Right ventricle myocardium inferior (tissue), 1 donor: ENCODE results near the gene NEK1. TPM values are rescaled to one million over a fixed set of nuclear protein-coding genes. Genes with fewer than 3 reads are reported as not detected.
A peak's percentile ranks its signal among the peaks of the same experiment; 100 is the strongest.
"Not testable (repeated sequence)": the region's sequence is repeated elsewhere in the genome, so short reads cannot be mapped to it uniquely, and the experiment has no call there.

ENCODE experiments used
- ATAC-seq: fragments of 200-7000 bp; cut with Tn5 transposase; one replicate; pipeline ENCODE4 v1.9.1; 2020; ENCODE audit warnings: mild to moderate bottlenecking, moderate library complexity
- DNase-seq: peaks from one replicate; pipeline ENCODE4 v3.0.0; 2021; ENCODE audit errors: missing footprints
- intact Hi-C: fragments of 100-400 bp; cut with DNase I; formaldehyde crosslinking; loops from one replicate; pipeline ENCODE4 v1.11.0; 2022
- total RNA-seq: library from RNA; stranded (reverse); fragmentation: NEBNext Ultra II Directional; extraction: Animal tissue kit (Norgen Biotek cat#: 25700); gene quantifications from one replicate; pipeline ENCODE4 v1.2.1, GENCODE V29; 2021
- donor health status: DM: no; HTN: yes; CAD: no; lungs with severe emphysema.

The NEK1 gene
- total RNA-seq, 1 donor from 2014 or later, result 13.8 TPM

DNA sequence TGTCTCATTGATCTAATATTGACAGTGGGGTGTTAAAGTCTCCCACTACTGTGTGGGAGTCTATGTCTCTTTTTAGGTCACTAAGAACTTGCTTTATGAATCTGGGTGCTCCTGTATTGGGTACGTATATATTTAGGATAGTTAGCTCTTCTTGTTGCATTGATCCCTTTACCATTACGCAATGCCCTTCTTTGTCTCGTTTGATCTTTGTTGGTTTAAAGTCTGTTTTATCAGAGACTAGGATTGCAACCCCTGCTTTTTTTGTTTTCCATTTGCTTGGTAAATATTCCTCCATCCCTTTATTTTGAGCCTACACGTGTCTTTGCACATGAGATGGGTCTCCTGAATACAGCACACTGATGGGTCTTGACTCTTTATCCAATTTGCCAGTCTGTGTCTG is 65.8 kb downstream of the NEK1 start:
- intact Hi-C loops, DNase-seq, ATAC-seq: not testable (repeated sequence)

DNA sequence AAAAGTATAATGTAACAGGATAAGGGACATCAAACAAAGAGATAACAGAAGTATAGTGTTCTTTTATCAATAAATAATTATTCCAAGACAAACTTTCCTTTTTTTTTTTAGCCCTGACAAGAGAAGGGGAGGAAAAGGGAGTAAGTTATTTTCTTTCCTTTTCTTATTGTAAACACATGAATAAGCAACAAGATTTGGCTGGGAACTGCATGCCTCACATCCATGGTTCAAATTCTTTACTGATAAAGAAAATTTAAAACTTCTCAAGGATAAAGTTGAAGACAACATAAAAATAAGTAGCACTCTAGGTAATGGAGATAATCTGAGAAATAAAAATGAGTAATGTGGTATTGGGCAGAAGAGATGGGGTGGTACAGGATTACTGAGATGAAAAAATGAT is 71.6 kb downstream of the NEK1 start:
- intact Hi-C loops, result no loop called here
- no peak for ATAC-seq
- no peak for DNase-seq

DNA sequence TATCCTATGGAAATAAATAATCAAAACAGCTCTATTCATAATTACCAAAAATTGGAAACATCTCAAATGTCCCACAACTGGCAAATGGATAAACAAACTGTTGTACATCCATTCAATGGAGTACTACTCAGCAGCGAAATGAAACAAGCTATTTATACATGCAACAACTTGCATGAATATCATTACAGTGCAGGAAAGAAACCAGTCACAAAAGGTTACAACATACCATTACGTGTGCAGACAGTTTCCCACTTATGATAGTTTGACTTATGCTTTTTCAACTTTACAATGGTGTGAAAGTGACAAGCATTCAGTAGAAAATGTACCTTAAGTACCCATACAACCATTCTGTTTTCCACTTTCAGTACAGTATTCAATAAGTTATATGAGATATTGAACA is 82.3 kb downstream of the NEK1 start:
- ATAC-seq (no peak), DNase-seq (no peak)
- intact Hi-C loops, result no loop called here

DNA sequence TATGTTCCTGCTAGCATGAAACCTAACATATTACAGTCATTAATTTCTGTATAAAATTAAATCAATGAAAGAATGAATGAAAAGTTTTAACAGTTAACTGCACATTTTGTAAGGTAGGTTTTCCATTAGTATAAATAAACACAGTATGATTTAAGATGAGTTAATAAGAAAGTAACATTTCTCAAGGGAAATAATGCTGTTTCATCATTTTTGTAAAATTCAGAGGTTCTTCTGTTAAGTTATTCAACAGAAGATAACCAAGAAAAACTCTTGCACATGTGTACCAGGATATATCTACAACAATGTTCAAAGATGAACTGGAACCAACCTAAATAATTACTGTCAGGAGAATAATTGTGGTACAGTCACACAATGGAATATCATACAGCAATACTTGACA is 88.6 kb downstream of the NEK1 start:
- DNase-seq (no peak), ATAC-seq (no peak)
- intact Hi-C loops, result no loop called here

DNA sequence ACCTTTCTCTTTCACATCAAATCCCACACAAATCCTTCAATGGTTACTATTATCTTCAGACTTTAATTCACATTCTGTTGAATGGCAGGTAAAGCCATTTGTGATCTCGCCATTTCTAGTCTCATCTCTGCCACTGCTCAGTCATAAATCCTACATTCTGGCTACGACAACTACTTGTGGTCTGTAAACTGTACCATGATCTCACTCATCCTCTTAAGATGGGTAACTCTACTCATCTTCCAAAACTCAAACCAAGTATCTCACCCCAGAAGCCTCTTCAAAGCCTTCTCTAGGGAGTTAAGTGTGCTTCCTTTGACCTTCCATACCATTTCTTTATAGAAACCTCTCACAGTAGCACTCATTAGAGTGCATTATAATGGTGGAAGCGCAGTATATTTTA is 101.8 kb downstream of the NEK1 start:
- intact Hi-C loops, result no loop called here
- DNase-seq (no peak), ATAC-seq (no peak)

DNA sequence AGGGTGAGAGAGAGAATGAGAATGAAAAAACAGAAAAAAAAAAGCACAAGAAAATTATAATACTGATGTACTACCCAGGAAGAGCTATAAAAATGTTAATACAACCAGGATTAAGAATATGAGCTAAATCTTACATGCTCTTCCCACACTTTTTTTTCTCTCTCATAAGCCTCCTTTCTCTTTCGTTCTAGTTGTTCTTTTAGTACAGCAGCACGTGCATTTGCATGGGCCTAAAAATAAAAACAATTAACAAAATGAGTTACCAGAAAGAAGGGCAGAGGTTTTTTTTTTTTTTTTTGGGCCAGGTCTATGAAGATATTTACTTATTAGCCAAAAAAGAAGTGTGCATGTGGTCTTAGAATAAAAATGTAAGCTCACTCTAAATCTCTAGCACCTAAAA is 105.5 kb downstream of the NEK1 start:
- DNase-seq (no peak), ATAC-seq (no peak)
- intact Hi-C loops, result no loop called here

DNA sequence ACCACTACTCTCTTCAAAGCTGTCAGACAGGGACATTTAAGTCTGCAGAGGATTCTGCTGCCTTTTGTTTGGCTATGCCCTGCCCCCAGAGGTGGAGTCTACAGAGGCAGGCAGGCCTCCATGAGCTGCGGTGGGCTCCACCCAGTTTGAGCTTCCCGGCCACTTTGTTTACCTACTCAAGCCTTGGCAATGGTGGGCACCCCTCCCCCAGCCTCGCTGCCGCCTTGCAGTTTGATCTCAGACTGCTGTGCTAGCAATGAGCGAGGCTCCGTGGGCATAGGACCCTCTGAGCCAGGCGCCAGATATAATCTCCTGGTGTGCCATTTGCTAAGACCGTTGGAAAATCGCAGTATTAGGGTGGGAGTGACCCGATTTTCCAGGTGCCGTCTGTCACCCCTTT is 112.5 kb downstream of the NEK1 start:
- ATAC-seq, intact Hi-C loops, DNase-seq: not testable (repeated sequence)

DNA sequence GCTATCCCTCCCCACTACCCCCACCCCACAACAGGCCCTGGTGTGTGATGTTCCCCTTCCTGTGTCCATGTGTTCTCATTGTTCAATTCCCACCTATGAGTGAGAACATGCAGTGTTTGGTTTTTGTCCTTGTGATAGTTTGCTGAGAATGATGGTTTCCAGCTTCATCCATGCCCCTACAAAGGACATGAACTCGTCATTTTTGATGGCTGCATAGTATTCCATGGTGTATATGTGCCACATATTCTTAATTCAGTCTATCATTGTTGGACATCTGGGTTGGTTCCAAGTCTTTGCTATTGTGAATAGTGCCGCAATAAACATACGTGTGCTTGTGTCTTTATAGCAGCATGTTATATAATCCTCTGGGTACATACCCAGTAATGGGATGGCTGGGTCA is 118.1 kb downstream of the NEK1 start:
- ATAC-seq, DNase-seq, intact Hi-C loops: not testable (repeated sequence)

DNA sequence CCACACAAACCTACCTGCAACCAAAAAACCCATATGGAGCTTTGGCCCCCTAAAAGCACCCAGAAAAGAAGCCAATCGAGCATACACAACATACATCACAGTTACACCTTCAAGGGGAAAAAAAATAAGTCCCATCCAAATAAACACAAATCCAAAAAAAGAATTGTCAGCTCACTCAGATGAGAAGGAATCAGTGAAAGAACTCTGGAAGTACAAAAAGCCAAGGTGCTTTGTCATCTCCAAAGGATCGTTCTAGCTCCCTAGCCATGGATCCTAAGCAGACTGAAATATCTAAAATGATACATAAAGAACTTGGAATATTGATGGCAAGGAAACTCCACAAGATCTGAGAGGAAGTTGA is 119.2 kb downstream of the NEK1 start:
- intact Hi-C loops, result no loop called here

DNA sequence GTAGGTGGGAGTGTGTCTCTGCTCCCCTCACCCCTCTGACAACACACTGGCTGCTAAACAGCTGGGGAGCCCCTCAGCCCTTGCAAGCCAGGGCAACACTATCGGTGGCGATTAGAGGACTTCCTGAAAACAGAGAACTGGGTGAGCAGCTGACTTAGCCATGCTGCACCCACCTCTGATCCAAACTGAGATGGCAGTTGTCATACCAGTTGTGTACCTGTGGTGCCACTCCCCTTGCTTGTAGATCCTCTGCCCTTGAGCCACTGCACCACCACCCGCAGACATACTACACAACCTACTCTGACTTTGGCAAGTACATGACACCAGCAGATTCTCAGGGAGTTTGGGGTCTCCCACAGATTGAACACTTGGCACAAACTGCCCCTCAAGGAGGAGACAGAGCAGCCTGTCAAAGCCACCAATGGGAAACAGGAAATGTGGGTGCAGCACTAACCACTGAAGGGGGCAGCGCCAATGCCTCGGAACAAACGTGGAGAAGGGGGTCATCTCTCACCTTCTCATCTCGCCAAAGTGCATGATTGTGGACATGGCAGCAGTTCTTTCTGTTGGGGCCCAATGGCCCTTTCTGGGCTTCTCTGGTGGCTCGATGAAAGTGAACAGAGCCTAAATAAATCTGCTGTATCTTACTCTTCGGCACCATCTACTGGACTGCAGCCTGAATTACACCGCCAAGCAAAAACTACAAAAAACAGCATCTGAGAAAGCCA is 119.8 kb downstream of the NEK1 start:
- intact Hi-C loops, result no loop called here
- no peak for DNase-seq
- peak; percentile 31 for ATAC-seq

More for the DNA sequence above, 119.2 kb downstream of the NEK1 start:
- no peak for ATAC-seq
- DNase-seq, result no peak

DNA sequence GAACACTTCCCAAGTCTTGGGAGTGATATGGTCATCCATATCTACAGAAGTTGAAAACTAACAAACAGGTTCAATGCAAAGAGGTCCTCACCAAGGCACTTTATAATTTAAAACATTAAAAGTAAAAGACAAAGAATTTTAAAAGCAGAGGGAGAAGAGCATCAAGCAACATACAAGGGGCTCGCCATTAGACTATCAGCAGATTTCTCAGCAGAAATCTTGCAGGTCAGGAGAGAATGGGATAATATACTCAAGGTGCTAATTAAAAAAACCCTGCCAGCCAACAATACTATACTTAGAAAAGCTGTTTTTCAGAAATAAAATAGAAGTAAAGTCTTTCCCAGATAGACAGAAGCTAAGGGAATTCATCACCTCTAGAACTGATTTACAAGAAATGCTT is 121.2 kb downstream of the NEK1 start:
- ATAC-seq (no peak), DNase-seq (no peak)
- intact Hi-C loops, result no loop called here

DNA sequence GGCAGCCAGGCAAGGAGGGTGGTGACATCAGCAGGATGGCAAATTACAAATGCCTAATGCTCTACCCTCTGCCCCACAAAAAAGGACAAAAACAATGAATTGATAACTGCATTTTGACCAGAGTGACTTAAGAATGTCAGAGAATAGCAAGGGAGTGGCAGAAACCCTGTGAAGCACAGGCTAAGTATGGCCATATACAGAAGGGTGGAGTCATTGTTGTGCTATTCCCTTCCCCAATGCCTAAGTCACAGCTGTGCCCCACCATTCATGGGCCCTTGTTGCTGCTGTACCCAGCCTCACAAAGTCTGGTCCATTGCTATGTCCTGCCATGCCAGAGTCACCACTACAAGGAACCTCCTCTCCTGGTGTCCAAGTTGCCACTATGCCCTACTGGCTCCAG is 123.1 kb downstream of the NEK1 start:
- DNase-seq, result no peak
- intact Hi-C loops, result loop anchor here (5.0 to 10.0 kb wide), 2 partner anchors 355 to 492 kb away; no protein-coding TSS in a partner anchor
- ATAC-seq, result no peak

DNA sequence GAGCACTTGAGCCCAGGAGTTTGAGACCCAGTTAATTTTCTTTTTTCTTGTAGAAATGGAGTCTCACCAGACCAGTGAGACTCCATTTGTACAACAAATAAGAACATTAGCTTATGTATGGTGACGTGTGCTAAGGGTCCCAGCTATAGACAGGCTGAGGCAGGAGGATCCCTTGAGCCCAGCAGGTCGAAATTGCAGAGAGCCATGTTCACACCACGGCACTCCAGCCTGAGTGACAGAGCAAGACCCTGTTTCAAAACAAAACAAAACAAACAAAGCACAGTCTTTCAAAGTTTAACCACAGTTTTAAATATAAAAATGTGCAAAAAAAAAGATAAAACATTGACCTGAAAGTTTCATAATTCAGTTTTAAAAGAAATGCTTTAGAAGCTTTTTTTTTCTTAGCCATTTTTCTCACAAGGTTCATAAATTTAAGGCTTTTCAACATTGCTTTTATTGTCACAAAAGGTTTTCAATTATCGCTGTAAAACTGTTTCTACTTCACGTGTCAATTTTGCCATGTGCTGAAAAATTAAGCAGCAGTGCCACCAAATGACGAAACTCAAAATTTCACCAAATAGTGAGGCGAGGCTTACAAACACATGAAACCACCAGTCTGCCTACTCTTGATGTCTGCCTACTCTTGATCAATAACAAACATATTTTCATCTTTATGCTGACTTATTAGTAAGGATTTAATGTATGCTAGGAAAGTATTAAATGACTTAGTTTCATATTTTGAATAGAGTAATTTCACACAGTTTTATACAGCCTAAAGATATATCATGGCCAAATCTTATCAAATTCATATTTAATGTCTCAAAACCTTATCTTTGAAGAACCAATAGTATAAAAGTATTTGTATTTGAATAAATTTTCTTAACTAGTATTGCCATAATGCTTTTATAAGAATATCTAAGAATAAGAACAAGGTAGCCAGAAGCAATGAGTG is 126.3 kb downstream of the NEK1 start:
- intact Hi-C loops, result loop anchor here (1.0 to 10.0 kb wide), 4 partner anchors 351 to 562 kb away; no protein-coding TSS in a partner anchor
- no peak for ATAC-seq
- DNase-seq, result no peak

DNA sequence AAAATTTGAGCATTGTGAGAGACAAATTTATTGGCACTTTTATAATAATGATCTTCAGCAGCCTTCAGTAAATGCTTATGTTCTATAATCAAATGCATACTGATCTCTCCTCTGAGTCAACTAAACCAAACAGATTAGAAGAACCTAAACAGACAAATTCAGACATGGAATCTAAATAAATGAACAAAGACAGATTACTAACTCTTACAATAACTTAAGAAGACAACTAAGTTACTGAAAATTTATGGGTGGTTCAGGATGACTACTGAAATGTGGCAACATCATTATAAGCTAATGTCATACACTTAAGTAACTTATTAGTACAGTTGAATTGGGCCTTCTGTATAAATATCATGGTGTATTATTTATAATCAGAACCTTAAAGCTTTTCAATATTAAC is 127.3 kb downstream of the NEK1 start:
- ATAC-seq, result no peak
- DNase-seq, result no peak
- intact Hi-C loops, result loop anchor here (1.0 to 10.0 kb wide), 3 partner anchors 350 to 561 kb away; no protein-coding TSS in a partner anchor

DNA sequence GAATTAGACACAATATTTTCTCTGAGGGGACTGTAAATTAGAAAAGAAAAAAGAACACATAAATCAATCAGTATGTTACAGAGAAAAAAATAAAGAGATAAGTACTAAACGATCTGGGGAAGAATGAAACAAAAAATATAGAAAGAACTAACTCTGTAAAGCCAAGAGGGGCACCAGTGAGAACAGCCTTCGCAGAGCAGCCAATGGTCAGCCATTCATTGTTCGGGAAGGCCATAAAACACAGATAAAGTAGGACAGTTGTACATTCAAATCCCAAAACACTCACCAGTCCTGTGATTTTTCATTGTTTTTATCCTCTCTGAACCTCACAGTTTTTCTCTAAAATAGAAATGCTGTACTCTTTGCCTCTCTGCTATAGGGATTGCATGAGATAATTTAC is 127.9 kb downstream of the NEK1 start:
- ATAC-seq, result no peak
- intact Hi-C loops, result loop anchor here (10.0 kb wide), 1 partner anchor 350 kb away; no protein-coding TSS in a partner anchor

DNA sequence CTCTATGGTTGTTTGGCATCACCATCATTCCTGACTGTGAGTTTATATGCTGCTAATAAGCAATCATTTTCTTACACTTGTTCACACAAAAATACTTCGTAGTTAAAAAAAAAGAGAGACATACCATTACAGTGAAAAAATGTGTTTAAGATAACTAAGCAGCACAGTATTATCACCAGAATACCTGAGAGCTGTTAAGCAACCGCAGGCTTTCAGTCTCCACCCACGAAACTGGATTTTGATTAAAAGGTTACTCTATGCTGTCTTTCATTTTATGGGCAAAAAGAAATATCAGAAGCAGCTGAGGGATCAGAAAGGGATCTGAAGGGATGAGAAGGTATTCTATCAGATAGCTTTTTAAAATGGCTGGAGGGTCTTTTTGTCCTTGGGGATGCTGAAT is 148.3 kb downstream of the NEK1 start:
- intact Hi-C loops, result no loop called here
- no peak for DNase-seq
- no peak for ATAC-seq

More for the DNA sequence above, 127.9 kb downstream of the NEK1 start:
- DNase-seq, result no peak

DNA sequence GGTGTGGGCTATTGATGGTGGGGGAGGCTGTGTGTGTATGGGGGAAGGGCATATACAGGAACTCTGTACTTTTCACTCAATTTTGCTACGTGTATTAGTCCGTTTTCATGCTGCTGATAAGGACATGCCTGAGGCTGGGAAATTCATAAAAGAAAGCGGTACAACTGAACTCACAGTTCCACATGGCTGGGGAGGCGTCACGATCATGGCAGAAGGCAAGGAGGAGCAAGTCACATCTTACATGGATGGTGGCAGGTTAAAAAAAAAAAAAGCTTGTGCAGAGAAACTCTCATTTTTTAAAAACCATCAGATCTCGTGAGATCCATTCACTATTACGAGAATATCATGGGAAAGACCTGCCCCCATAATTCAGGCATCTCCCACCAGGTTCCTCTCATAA is 152.3 kb downstream of the NEK1 start:
- intact Hi-C loops, result no loop called here
- ATAC-seq (no peak), DNase-seq (no peak)

DNA sequence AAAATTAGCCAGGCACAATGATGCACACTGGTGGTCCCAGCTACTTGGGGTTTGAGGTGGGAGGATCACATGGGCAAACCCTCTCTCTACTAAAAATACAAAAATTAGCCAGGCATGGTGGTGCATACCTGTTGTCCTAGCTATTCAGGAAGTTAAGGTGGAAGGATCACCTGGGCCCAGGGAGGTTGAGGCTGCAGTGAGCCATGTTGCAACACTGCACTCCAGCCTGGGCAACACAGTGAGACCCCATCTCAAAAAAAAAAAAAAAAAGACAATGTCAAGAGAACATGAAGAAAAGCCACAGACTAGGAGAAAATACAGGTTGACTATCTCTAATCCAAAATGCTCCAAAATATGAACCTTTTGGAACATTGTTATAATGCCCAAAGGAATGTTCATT is 153.8 kb downstream of the NEK1 start:
- intact Hi-C loops, result no loop called here

DNA sequence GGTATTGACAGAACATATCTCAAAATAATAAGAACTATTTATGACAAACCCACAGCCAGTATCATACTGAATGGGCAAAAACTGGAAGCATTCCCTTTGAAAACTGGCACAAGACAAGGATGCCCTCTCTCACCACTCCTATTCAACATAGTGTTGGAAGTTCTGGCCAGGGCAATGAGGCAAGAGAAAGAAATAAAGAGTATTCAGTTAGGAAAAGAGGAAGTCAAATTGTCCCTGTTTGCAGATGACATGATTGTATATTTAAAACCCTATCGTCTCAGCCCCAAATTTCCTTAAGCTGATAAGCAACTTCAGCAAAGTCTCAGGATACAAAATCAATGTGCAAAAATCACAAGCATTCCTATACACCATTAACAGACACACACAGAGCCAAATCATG is 159.7 kb downstream of the NEK1 start:
- DNase-seq, intact Hi-C loops, ATAC-seq: not testable (repeated sequence)

More for the DNA sequence above, 153.8 kb downstream of the NEK1 start:
- DNase-seq (no peak), ATAC-seq (no peak)

DNA sequence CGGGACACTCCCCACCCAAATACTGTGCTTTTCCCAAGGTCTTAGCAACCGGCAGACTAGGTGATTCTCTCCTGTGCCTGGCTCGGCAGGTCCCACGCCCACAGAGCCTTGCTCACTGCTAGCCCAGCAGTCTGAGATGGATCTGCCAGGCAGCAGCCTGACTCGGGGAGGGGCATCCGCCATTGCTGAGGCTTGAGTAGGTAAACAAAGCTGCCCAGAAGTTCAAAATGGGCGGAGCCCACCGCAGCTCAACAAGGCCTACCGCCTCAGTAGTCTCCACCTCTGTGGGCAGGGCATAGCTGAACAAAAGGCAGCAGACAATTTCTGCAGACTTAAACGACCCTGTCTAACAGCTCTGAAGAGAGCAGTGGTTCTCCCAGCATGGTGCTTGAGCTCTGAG is 163.4 kb downstream of the NEK1 start:
- intact Hi-C loops, ATAC-seq: not testable (repeated sequence)
- DNase-seq, result peak; percentile 44
